NCI-H2081 treated with DMSO at 0.1 percent for 48 hours (cell line): ENCODE data around the gene FN3KRP.

ENCODE experiments used
- DNase-seq: peaks from one replicate; lab custom pipeline; 2025; lab: John Stamatoyannopoulos, UW

FN3KRP gene

GRCh38 chr17:82709024-82709675 lies 7.4 kb upstream of the FN3KRP start:
- no peak for DNase-seq

- no peak for DNase-seq
Observed at GRCh38 chr17:82709676-82710498, 6.6 kb upstream of the FN3KRP start.

- no peak for DNase-seq
Observed at GRCh38 chr17:82710499-82711232, 5.8 kb upstream of the FN3KRP start.

GRCh38 chr17:82713071-82713723 lies 3.3 kb upstream of the FN3KRP start:
- DNase-seq: no peak

GRCh38 chr17:82718986-82719685 lies 2.6 kb downstream of the FN3KRP start:
- DNase-seq: no peak

DNA sequence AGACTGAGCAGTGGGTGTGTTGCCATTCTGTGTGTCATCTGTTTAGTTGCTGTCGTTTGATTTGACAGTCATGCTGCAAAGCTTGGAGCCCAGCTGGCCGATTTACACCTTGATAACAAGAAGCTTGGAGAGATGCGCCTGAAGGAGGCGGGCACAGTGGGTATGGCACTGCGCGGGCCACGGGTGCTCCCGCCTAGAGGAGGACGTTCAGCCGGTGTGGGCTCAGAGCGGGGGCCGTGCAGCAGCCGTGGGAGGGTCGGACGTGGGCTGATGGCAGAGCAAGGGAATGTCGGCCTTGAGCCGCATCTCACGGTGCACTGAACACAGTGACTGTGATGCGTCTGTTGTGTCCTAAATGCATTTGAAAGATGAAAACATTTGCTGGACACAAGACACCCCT lies 3.7 kb downstream of the FN3KRP start:
- no peak for DNase-seq

DNA sequence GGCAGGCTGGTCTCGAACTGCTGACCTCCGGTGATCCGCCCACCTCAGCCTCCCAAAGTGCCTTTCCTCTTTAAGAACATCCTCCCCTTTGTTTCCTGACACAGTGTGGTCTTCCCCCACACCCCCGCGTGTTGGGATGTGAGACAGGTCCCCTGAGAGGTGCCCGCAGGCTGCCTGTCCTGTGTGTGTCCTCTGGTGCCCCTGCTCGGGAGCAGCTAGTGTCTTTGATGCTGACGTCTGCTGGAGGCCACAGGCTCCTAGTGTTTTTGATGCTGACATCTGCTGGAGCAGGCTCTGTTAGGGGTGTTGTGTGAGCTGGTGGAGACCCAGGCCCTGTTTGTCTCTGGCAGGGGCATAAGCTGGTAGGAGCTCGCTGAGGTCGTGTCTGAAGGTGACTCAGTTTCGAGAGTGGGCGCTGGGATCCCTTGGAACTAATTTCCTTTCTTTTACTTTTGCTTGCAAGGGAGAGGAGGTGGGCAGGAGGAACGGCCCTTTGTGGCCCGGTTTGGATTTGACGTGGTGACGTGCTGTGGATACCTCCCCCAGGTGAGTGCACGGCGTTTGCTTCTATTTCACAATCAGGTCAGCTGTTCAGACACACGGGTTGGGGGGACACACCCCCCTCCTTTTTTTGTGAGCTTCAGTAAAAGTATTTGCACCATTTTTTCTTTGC lies 6.0 kb downstream of the FN3KRP start:
- no peak for DNase-seq

DNA sequence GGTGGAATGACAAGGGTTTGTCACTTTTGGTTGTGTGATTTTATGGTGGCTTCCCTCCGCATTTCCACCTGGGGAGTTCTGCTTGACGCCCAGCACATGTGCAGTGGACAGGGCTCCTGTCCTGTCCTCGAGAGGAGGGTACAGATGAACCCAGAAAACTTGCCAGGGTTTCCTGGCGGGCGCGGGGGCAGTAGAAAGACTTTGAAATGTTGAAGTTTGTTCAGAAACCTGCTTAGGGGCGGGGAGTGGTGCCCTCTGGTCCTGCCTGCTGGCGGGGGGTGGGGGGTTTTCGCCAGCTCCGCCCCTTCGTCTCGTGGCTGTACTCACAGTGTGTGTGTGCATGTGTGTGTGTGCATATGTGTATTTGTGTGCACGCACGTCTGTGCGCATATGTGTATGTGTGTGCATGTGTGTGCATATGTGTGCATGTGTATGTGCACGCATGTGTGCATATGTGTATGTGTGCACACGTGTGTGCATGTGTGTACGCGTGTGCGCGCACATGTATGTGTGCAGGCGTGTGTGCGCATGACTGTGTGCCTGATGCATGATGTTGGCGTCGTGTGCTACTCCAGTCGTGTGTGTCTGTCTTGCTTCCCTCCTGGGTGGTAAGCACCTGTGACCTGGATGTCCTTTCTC lies 6.8 kb downstream of the FN3KRP start:
- no peak for DNase-seq

GRCh38 chr17:82726427-82726826 lies 9.9 kb downstream of the FN3KRP start:
- no peak for DNase-seq

DNA sequence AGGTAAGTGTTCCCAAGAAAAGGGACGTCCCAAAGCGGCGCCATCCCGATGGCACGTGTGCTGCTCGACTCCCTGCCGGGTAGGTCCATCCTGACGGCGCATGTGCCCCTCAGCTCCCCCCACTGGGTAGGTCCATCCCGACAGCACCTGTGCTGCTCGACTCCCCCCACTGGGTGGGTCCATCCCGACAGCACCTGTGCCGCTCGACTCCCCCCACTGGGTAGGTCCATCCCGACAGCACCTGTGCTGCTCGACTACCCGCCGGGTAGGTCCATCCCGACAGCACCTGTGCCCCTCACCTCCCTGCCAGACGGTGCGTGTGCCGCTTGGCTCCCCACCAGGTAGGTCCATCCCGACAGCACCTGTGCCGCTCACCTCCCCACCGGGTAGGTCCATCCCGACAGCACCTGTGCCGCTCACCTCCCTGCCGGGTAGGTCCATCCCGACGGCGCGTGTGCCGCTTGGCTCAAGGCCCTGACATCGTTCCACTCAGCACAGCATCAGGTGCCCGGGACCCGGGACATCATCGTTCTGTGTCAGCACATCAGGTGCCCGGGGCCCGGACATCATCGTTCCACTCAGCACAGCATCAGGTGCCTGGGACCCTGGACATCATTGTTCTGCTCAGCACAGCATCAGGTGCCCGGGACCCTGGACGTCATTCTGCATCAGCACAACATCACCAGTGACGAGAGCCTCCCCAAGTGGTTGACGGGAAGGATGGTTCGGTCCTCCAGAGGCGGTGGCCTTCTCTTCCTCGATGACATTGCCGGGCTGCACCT lies 13.2 kb downstream of the FN3KRP start:
- no peak for DNase-seq

DNA sequence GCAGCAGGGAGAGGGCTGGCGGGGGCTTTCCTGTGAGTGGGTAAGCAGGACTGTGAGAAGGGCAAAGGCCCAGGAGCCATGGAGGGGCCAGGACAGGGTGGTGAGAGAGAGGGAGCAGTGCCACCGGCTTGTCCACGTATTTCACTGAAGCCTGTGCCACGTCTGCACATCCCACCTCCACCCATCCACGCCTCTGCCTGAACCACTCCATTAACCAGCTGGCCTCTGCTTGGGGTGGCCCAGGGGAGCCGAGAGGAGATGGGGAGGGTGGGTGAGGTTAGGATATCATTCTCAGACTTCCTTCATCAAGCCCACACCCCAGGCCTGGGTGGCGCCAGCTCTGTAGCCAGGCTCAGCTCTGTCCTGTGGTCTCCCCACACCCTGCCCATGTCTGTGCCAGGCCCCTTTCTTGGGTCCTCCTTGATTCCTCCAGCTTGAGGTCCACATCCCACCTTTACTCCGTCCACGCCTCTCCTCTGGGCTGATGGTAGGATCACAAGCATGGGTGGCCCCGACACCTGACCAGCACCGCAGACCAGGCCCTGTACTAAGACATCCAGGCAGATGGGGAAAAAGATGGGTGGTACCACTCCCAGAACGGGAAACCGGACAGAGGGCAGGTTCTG lies 15.7 kb downstream of the FN3KRP start:
- no peak for DNase-seq

DNA sequence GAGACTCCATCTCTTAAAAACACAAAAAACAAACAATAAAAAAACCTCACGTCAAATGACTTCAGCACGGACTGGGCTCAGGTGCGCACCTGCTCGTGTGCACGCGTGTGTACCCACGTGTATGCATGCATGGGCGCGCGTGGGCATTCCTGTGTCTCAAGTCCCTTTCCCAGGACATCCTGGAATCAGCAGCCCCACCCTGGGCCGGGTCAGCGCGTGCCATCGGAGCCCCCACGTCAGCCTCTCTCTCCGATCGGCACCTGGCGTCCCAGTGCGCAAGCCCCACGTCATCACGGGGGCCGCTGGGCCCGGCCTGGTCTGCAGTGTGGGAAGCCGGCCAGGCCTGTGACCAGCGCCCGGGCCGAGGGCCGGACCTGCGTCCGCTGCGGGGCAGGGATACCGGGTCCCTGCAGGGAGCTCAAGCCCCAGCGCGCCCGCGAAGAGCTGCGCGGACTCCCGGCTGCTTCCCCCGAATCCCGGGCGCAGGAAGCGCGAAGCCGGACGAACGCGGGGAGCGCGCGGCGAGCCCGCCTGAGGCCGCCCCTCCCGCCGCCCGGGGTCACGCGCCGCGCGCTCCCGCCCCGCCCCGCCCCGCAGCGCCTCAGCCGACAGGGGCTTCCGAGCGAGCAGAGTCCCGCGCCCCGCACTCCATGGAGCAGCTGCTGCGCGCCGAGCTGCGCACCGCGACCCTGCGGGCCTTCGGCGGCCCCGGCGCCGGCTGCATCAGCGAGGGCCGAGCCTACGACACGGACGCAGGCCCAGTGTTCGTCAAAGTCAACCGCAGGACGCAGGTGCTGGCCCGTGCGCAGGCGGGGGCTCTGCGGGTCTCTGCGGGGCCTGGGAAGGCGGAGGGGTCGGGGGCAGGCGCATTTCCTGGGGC lies 18.7 kb downstream of the FN3KRP start, which contains the start of gene FN3K:
Gene FN3K, plus strand, starts transcription at position 629 of the 880 bp plus-strand sequence. Its CDS starts 22 bp downstream, at position 651.
- DNase-seq: no peak

DNA sequence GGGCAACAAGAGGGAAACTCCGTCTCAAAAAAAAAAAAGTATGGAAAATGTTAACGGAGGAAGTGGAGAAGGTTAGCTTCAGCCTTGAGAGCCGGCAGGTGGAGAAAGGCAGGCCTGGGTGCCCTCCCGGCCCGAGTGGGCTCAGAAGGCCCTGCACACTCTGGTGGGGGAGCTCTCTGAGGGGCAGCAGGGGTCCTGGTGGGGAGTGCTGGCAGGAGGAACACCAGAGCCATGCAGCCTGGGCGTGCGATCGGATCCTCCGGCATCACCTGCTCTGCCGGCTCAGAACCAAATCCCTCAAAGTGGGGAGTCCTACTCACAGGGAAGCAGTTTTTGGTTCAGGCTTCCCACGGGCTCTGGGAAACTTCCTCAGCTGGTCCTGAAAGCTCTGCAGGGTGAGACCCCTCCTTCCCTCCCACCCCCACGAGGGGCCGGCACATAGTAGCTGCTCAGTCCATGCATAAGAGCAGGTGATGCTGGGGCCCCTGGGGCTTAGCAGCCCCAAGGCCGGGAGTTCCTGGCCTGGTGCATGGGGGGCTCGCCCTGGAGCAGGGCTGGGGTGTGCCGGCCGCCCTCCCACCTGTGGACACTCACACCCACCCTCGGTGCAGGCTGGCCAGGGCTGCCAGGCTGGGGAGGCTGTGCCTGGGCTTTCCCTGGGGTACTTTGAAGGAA lies 20.1 kb downstream of the FN3KRP start:
- no peak for DNase-seq

DNA sequence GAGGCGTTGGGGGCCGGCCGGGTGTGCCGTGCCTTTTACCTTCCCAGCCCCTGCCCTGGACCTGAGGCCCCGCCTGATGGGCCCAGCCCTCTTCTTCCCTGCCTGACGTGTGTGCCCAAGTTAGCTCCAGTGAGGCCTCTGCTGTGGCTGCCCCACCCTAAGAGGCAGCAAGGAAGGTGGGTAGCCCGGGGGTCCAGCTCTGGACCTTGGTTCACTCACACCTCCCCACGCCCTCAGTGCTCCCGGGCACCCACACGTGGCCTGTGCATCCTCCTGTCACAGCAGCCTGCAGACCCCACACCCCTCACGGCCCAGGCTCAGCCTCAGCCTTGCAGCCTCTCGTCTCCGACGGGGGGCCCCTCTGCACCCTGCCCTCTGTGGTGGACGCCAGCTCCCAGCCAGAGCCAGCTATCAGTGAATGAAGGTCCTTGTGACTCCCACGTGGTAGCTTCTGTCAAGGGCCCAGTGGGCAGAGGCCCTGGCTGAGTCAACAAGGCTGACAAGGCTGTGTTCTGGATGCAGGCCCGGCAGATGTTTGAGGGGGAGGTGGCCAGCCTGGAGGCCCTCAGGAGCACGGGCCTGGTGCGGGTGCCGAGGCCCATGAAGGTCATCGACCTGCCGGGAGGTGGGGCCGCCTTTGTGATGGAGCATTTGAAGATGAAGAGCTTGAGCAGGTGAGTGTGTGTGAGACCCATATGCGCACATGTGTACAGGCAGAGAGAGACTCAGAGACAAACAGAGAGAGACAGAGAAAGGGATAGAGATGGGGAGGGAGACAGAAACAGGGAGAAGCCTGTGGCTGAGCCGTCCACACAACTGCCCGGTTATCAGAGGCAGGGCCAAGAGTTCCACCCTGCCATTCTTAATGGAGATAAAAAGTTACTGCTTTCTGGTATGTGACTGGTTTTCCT lies 21.7 kb downstream of the FN3KRP start:
- no peak for DNase-seq

DNA sequence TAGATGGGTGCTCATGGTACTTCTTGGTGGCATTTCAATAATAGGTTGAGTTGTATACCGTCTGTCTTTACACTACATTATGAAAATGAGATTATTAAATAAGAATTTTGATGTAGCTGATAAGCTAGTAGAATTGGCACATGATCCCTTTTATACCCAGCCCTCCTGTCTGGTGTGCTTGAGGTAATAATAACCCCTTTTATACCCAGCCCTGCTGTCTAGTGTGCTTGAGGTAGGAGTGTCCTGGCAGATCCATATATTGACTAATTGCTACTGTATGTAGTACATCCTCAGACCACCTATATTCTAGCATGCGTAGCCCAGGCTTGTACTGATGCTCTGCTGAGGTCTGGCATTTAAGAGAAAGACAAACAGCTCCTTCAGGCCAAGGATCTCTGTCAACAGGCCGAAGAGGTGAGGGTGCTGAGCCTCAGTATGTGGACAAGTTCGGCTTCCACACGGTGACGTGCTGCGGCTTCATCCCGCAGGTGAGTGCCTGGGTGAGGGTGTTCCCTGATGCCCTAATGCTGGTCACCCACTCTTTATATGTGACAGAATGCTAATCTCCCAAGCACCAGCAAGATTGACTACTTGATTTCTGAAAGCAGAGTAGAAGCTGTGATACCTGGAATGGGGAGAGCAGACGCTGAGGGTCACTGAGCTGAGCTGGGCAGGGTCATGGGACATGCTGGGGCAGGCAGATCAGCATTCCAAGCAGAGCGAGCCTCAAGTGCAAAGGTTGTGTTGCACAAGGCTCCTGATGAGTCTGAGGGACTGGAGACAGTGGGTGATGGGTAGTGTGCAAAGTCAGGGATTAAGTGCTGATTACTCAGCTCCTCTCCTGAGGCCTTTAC lies 24.6 kb downstream of the FN3KRP start:
- DNase-seq: no peak
